Gastrocnemius medialis (tissue), 4 donors: ENCODE measurements around the gene NUP54.

Experiments used
- POLR2A ChIP-seq, 2 donors: fragments of 450-650 bp; IDR thresholded peaks; one replicate each; pipeline ENCODE4 v1.6.1; 2017; ENCODE audit warnings: antibody characterized with exemption in 2 of 2, mild to moderate bottlenecking in 2 of 2, moderate library complexity in 2 of 2
- TF ChIP-seq, protein P1 (sequence below), 5 experiments: fragments of 450-650 bp in 3 of 5; fragments of 200-600 bp in 2 of 5; sonication (generic) in 2 of 5; IDR thresholded peaks in 4 of 5; conservative IDR thresholded peaks in 1 of 5; 1 replicate in 4 of 5; 2 replicates in 1 of 5; pipeline ENCODE4 v1.5.1; 2016 to 2019; ENCODE audit warnings: antibody characterized with exemption in 5 of 5, mild to moderate bottlenecking in 3 of 5, moderate library complexity in 3 of 5

DNA sequence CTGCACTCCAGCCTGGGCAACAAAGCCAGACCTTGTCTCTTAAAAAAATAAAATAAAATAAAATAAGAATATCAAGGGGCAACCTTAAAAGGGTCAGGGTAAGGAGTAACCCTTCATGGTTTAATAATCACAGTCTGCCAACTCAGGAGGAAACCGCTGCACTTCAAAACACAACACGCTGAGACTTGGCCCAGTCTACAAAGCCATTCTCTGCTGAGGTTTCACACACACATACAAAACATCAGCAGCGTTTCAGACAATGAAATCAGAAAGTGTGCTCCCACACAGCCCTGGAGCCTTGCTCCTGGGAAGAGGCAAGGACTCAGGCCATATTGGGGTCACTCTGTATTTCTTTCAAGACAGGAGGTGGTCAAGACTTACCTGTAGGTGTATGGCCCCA lies 47.1 kb upstream of the NUP54 start:
- TF ChIP-seq POLR2A (IDR thresholded peaks at IDR 0.05): no peak
- TF ChIP-seq, protein P1, sequence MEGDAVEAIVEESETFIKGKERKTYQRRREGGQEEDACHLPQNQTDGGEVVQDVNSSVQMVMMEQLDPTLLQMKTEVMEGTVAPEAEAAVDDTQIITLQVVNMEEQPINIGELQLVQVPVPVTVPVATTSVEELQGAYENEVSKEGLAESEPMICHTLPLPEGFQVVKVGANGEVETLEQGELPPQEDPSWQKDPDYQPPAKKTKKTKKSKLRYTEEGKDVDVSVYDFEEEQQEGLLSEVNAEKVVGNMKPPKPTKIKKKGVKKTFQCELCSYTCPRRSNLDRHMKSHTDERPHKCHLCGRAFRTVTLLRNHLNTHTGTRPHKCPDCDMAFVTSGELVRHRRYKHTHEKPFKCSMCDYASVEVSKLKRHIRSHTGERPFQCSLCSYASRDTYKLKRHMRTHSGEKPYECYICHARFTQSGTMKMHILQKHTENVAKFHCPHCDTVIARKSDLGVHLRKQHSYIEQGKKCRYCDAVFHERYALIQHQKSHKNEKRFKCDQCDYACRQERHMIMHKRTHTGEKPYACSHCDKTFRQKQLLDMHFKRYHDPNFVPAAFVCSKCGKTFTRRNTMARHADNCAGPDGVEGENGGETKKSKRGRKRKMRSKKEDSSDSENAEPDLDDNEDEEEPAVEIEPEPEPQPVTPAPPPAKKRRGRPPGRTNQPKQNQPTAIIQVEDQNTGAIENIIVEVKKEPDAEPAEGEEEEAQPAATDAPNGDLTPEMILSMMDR (IDR thresholded peaks at IDR 0.05 in 4 of 5, conservative IDR thresholded peaks at IDR 0.05 in 1 of 5): no peak
